MM.1S (cell line): Measurements from ENCODE around the gene P2RX6.
"Not testable (repeated sequence)": the region's sequence is repeated elsewhere in the genome, so short reads cannot be mapped to it uniquely, and the experiment has no call there.

Experiments used
- EZH2phosphoT487 ChIP-seq: fragments of 300-600 bp; sonication (generic); IDR thresholded peaks from 2 replicates; pipeline ENCODE4 v1.6.1; 2018; ENCODE audit warnings: antibody characterized with exemption, low read length
- TF ChIP-seq, protein P1 (sequence below): fragments of 300-600 bp; sonication (generic); IDR thresholded peaks from 2 replicates; pipeline ENCODE4 v1.5.1; 2016; ENCODE audit warnings: antibody characterized with exemption, low read length, mixed read lengths

DNA sequence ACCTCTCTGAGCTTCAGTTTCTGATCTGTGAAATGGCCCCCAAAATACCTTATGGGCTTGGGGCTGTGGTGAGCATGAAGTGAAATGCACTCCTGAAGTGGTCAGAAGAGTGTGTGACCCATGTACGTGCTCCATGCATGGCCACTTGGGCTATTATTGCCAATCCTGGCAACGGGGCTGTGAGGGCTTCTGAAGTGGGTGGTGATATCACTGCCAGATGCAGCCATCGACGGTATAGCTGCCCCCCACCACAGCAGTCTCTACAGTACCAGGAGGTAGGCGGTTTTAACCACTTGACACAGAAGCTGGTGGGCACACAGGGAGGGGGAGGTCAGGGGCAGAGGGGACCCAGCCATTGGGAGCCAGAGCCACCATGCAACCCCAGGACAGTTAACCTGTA lies 33.5 kb downstream of the P2RX6 start:
- TF ChIP-seq, protein P1, sequence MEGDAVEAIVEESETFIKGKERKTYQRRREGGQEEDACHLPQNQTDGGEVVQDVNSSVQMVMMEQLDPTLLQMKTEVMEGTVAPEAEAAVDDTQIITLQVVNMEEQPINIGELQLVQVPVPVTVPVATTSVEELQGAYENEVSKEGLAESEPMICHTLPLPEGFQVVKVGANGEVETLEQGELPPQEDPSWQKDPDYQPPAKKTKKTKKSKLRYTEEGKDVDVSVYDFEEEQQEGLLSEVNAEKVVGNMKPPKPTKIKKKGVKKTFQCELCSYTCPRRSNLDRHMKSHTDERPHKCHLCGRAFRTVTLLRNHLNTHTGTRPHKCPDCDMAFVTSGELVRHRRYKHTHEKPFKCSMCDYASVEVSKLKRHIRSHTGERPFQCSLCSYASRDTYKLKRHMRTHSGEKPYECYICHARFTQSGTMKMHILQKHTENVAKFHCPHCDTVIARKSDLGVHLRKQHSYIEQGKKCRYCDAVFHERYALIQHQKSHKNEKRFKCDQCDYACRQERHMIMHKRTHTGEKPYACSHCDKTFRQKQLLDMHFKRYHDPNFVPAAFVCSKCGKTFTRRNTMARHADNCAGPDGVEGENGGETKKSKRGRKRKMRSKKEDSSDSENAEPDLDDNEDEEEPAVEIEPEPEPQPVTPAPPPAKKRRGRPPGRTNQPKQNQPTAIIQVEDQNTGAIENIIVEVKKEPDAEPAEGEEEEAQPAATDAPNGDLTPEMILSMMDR: not testable (repeated sequence)
- not testable (repeated sequence) for TF ChIP-seq EZH2phosphoT487
